ENCODE data around the gene MCHR1. TPM values are rescaled to one million over a fixed set of nuclear protein-coding genes. Genes with fewer than 3 reads are reported as not detected.

Gene MCHR1, protein sequence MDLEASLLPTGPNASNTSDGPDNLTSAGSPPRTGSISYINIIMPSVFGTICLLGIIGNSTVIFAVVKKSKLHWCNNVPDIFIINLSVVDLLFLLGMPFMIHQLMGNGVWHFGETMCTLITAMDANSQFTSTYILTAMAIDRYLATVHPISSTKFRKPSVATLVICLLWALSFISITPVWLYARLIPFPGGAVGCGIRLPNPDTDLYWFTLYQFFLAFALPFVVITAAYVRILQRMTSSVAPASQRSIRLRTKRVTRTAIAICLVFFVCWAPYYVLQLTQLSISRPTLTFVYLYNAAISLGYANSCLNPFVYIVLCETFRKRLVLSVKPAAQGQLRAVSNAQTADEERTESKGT
- total RNA-seq (not detected), polyA plus RNA-seq (not detected), total RNA-seq (not detected)

DNA sequence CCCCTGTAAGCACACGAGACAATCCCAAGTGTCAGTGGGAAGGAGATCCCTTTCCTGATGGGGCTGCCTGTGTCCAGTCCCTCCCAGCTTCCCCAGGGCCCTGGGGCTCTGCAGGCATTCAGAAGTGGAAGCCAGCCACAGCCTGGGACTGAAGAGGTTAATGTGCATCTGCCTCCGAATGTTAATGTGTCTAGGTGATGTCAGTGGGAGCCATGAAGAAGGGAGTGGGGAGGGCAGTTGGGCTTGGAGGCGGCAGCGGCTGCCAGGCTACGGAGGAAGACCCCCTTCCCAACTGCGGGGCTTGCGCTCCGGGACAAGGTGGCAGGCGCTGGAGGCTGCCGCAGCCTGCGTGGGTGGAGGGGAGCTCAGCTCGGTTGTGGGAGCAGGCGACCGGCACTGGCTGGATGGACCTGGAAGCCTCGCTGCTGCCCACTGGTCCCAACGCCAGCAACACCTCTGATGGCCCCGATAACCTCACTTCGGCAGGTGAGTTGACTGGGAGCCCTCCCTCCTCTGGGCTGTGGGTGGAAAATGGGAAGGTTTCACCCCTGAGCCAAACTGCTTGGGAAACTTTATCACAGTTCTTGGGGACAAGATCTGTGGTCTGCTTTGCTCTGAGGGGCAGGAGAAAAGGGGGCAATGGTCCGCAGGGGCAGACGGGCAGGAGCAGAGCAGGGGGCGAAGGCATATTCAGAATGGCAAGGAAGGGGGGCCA lies at the start of gene MCHR1:
Gene MCHR1, plus strand, starts transcription at position 236 of the 715 bp plus-strand sequence. Its CDS starts 169 bp downstream, at position 405.
- Mint-ChIP-seq H3K27me3 (peaks cover 0 to 16% (median 15%) of the 10 kb centered on the region in 5 donors), H3K36me3 (no peaks in the 10 kb centered on the region), H3K27ac (peak within 1 kb of the TSS in 1 of 9 donors; percentile 34), H3K4me3 (peak within 1 kb of the TSS in 1 of 10 donors; percentile 32), H3K4me1 (peaks cover 4 to 31% (median 9%) of the 10 kb centered on the region in 7 donors), H3K9me3 (no peaks in the 10 kb centered on the region)
- no peak within 1 kb of the TSS for H3K4me3 ChIP-seq (ENCODE audit: low read length)
- H3K27ac ChIP-seq (ENCODE audit: low read depth, low read length) = no peak within 1 kb of the TSS
- POLR2A ChIA-PET = interaction anchor here (0.5 to 0.6 kb wide), 2 partner anchors 52 to 774 kb away, joined by 3 read pairs; no protein-coding TSS in a partner anchor
- no peaks in the 10 kb centered on the region for H3K4me1 ChIP-seq (ENCODE audit: control insufficient read depth in 2 of 2, insufficient read depth in 2 of 2, low read length in 2 of 2)
- CTCF ChIA-PET = interaction anchor here (0.6 to 1.0 kb wide), 2 partner anchors 49 to 1663 kb away, joined by 3 to 5 read pairs; no protein-coding TSS in a partner anchor
- H3K9me3 ChIP-seq (ENCODE audit: control insufficient read depth in 2 of 3, low read length in 3 of 3) = no peaks in the 10 kb centered on the region
- intact Hi-C loops (cut with micrococcal nuclease) = no loop called here
- H3K27me3 ChIP-seq (ENCODE audit: control insufficient read depth in 2 of 2, insufficient read depth in 2 of 2, low read length in 2 of 2) = no peaks in the 10 kb centered on the region
- ATAC-seq (no peak), DNase-seq (peak in 1 of 9 donors; percentile 31)
- H3K36me3 ChIP-seq (ENCODE audit: control insufficient read depth in 2 of 3, insufficient read depth in 3 of 3, low read length in 3 of 3) = no peaks in the 10 kb centered on the region

DNA sequence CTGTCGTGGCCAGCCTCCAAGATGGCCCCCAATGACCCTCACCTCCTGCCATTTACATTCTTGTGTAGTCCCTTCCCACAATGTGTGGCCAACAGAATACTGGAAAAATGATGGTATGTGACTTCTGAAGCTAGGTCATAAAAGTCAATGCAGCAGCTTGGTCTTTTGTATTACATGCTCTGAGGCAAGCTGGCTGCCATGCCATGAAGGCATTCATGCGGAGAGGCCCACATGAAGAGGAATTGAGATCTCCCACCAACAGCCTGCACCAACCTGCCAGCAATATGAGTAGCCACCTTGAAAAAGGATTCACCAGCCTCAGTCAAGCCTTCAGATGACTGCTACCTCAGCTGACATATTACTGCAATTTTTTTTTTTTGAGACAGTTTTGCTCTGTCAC lies 47.4 kb upstream of the MCHR1 start:
- intact Hi-C loops (cut with micrococcal nuclease) = loop anchor here in 1 of 2 donors (10.0 kb wide), 2 partner anchors 573 to 913 kb away; partner anchors contain the start of genes L3MBTL2 and POLR3H
- no peak overlapping the region for H3K4me3 Mint-ChIP-seq
- ChIA-PET POLR2A (interaction anchor here (0.6 to 1.0 kb wide), 5 partner anchors 12 to 656 kb away, joined by 3 to 4 read pairs (median 3); no protein-coding TSS in a partner anchor), CTCF (interaction anchor here (0.7 to 0.8 kb wide), 3 partner anchors 14 to 187 kb away, joined by 3 to 4 read pairs (median 3); no protein-coding TSS in a partner anchor)
- no peak for DNase-seq
- Histone ChIP-seq H3K4me1 (ENCODE audit: control insufficient read depth in 2 of 2, insufficient read depth in 2 of 2, low read length in 2 of 2) (peaks cover 14 to 19% of the 10 kb centered on the region in 2 donors), H3K4me3 (ENCODE audit: low read length) (no peak overlapping the region), H3K27me3 (ENCODE audit: control insufficient read depth in 2 of 2, insufficient read depth in 2 of 2, low read length in 2 of 2) (no peaks in the 10 kb centered on the region), H3K9me3 (ENCODE audit: control insufficient read depth in 2 of 3, low read length in 3 of 3) (no peaks in the 10 kb centered on the region), H3K36me3 (ENCODE audit: control insufficient read depth in 2 of 3, insufficient read depth in 3 of 3, low read length in 3 of 3) (peaks cover 0 to 5% (median 0%) of the 10 kb centered on the region in 3 experiments), H3K27ac (ENCODE audit: low read depth, low read length) (no peak overlapping the region)
- H3K27ac Mint-ChIP-seq = peak overlapping the region in 1 of 9 donors; percentile 3
- H3K4me1 Mint-ChIP-seq = peaks cover 53 to 84% (median 74%) of the 10 kb centered on the region in 7 donors
- no peak for ATAC-seq
- no peaks in the 10 kb centered on the region for H3K27me3 Mint-ChIP-seq
- no peaks in the 10 kb centered on the region for H3K9me3 Mint-ChIP-seq
- peaks cover 0 to 4% (median 0%) of the 10 kb centered on the region in 5 donors for H3K36me3 Mint-ChIP-seq

DNA sequence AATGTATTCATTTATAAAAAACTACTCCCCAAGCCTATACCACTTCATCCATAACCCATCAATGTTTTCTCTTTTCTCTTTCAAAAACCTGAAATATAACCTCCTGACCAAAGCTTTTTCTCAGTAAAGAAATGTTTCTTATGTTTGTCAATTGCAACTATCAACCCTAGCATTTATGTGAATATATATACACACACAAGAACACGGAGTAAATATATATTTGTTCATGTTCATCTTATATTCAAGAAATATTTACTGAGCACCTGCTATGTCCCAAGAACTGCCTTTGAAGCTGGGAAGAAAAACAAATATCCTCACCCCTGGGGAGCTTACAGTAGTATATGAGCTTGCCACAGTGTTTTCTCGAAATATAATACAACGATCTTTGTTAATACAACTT lies 46.2 kb upstream of the MCHR1 start:
- H3K4me1 Mint-ChIP-seq = peaks cover 48 to 82% (median 72%) of the 10 kb centered on the region in 7 donors
- peaks cover 0 to 8% (median 0%) of the 10 kb centered on the region in 3 experiments for H3K36me3 ChIP-seq (ENCODE audit: control insufficient read depth in 2 of 3, insufficient read depth in 3 of 3, low read length in 3 of 3)
- no peaks in the 10 kb centered on the region for H3K27me3 ChIP-seq (ENCODE audit: control insufficient read depth in 2 of 2, insufficient read depth in 2 of 2, low read length in 2 of 2)
- H3K9me3 ChIP-seq (ENCODE audit: control insufficient read depth in 2 of 3, low read length in 3 of 3) = no peaks in the 10 kb centered on the region
- no peak overlapping the region for H3K27ac ChIP-seq (ENCODE audit: low read depth, low read length)
- H3K27me3 Mint-ChIP-seq = no peaks in the 10 kb centered on the region
- intact Hi-C loops (cut with micrococcal nuclease) = loop anchor here in 1 of 2 donors (10.0 kb wide), 2 partner anchors 572 to 912 kb away; partner anchors contain the start of genes L3MBTL2 and POLR3H
- H3K4me3 ChIP-seq (ENCODE audit: low read length) = no peak overlapping the region
- peak overlapping the region in 1 of 9 donors; percentile 41 for H3K27ac Mint-ChIP-seq
- ATAC-seq (no peak), DNase-seq (no peak)
- H3K36me3 Mint-ChIP-seq = peaks cover 0 to 4% (median 0%) of the 10 kb centered on the region in 5 donors
- ChIA-PET CTCF (interaction anchor here (0.5 to 2.0 kb wide), 4 partner anchors 11 to 158 kb away, joined by 3 to 20 read pairs (median 4); no protein-coding TSS in a partner anchor), POLR2A (interaction anchor here (0.5 to 1.1 kb wide), 4 partner anchors 102 to 196 kb away, joined by 3 to 5 read pairs (median 4); no protein-coding TSS in a partner anchor)
- peaks cover 14 to 24% of the 10 kb centered on the region in 2 donors for H3K4me1 ChIP-seq (ENCODE audit: control insufficient read depth in 2 of 2, insufficient read depth in 2 of 2, low read length in 2 of 2)
- peak overlapping the region in 7 of 10 donors; percentile 8 to 37 (median 12) for H3K4me3 Mint-ChIP-seq
- H3K9me3 Mint-ChIP-seq = no peaks in the 10 kb centered on the region

DNA sequence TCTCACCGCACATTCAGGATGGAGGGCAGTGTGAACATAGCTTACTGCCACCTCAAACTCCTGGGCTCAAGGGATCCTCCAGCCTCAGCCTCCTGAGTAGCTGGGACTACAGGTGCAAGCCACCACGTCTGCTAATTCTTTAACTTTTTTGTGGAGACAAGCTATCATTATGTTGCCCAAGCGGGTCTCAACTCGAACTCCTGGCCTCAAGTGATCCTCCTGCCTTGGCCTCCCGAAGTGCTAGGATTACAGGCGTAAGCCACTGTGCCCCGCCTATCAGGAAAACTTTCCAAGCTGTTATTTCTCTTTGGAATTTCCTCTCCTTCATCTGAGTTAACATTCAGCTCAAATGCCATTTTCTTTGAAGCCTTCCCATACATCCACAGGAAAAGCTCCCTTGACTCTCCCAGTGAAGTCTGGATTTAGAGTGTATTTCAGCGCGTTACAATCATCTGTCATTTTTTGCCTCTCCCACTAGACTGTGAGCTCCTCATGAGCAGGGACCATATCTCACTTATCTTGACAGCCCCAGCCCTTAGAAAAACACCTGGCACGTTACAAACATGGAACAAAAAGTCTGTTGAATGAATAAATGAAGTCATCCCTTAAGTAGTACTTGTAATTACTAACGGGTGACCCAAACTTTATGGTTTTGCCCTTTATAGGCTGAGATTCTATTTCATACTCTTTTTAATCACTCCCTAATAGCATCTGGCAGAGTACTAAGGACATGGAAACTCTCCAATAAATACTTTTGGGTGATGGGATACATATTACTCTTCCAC lies 45.0 kb upstream of the MCHR1 start:
- no peak overlapping the region for H3K4me3 ChIP-seq (ENCODE audit: low read length)
- Mint-ChIP-seq H3K4me3 (peak overlapping the region; percentile 90 to 99 (median 94)), H3K27me3 (no peaks in the 10 kb centered on the region), H3K4me1 (peaks cover 38 to 74% (median 62%) of the 10 kb centered on the region in 7 donors), H3K27ac (peak overlapping the region in 2 of 9 donors; percentile 9 to 42), H3K9me3 (no peaks in the 10 kb centered on the region), H3K36me3 (peaks cover 0 to 4% (median 0%) of the 10 kb centered on the region in 5 donors)
- peaks cover 0 to 8% (median 0%) of the 10 kb centered on the region in 3 experiments for H3K36me3 ChIP-seq (ENCODE audit: control insufficient read depth in 2 of 3, insufficient read depth in 3 of 3, low read length in 3 of 3)
- H3K27ac ChIP-seq (ENCODE audit: low read depth, low read length) = no peak overlapping the region
- DNase-seq (no peak), ATAC-seq (no peak)
- CTCF ChIA-PET = interaction anchor here (0.8 to 2.0 kb wide), 4 partner anchors 10 to 110 kb away, joined by 3 to 20 read pairs (median 4); no protein-coding TSS in a partner anchor
- POLR2A ChIA-PET = interaction anchor here (0.5 to 1.6 kb wide), 6 partner anchors 8 to 593 kb away, joined by 3 to 5 read pairs (median 4); no protein-coding TSS in a partner anchor
- H3K27me3 ChIP-seq (ENCODE audit: control insufficient read depth in 2 of 2, insufficient read depth in 2 of 2, low read length in 2 of 2) = no peaks in the 10 kb centered on the region
- intact Hi-C loops (cut with micrococcal nuclease) = loop anchor here in 1 of 2 donors (10.0 kb wide), 2 partner anchors 570 to 910 kb away; partner anchors contain the start of genes L3MBTL2 and POLR3H
- H3K4me1 ChIP-seq (ENCODE audit: control insufficient read depth in 2 of 2, insufficient read depth in 2 of 2, low read length in 2 of 2) = peaks cover 14 to 27% of the 10 kb centered on the region in 2 donors
- no peaks in the 10 kb centered on the region for H3K9me3 ChIP-seq (ENCODE audit: control insufficient read depth in 2 of 3, low read length in 3 of 3)

DNA sequence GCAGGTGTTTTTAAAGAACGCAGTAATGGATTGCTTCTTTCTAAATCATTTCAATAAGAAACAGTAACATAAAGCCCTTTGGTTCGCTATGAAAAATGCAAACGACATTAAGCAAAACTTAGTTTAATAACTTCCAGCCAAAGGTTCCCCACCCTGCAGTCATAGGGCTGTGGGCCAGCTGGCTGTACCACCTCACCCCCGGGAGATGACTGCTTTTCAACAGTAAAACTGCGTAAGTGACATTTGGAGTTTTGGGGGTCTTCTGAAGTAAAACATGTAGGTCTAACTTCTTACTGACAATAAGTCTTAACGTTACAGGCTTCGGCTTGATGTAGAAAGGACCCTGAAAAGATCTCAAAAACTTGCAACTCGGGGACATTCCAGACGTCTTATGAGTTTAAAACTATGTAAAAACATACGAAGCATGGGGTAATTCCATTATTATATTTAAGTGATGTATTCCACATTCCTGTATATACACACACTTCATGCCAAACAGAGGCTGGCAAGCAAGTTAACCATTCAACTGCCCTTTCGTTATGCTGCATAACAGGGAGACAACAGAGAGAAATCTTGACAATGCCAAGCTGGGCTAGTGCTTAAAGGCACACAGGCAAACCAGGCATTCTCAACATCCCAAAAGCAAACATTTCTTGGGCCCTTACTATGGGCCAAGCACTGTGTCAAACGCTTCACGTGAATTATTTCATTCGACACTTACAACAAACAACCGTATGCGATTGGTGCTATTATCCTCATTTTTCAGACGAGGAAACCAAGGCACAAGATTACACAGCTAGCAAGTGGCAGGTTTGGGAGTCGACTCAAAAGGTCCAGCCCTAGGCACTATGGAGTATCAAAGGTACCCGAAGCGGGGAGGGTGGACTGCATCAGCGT lies 44.0 kb upstream of the MCHR1 start:
- ATAC-seq (no peak), DNase-seq (peak in 1 of 9 donors; percentile 3)
- H3K36me3 ChIP-seq (ENCODE audit: control insufficient read depth in 2 of 3, insufficient read depth in 3 of 3, low read length in 3 of 3) = peaks cover 0 to 8% (median 0%) of the 10 kb centered on the region in 3 experiments
- Mint-ChIP-seq H3K4me1 (peaks cover 35 to 69% (median 56%) of the 10 kb centered on the region in 7 donors), H3K9me3 (no peaks in the 10 kb centered on the region), H3K27ac (peak overlapping the region; percentile 42 to 96 (median 85)), H3K27me3 (no peaks in the 10 kb centered on the region), H3K36me3 (peaks cover 0 to 4% (median 0%) of the 10 kb centered on the region in 5 donors), H3K4me3 (peak overlapping the region; percentile 90 to 99 (median 94))
- H3K27me3 ChIP-seq (ENCODE audit: control insufficient read depth in 2 of 2, insufficient read depth in 2 of 2, low read length in 2 of 2) = no peaks in the 10 kb centered on the region
- H3K4me3 ChIP-seq (ENCODE audit: low read length) = peak overlapping the region; percentile 84
- ChIA-PET CTCF (interaction anchor here (0.6 to 3.0 kb wide), 2 partner anchors 102 to 111 kb away, joined by 4 to 10 read pairs; no protein-coding TSS in a partner anchor), POLR2A (interaction anchor here (0.7 to 1.6 kb wide), 4 partner anchors 7 to 231 kb away, joined by 3 to 5 read pairs (median 4); no protein-coding TSS in a partner anchor)
- H3K9me3 ChIP-seq (ENCODE audit: control insufficient read depth in 2 of 3, low read length in 3 of 3) = no peaks in the 10 kb centered on the region
- peaks cover 14 to 27% of the 10 kb centered on the region in 2 donors for H3K4me1 ChIP-seq (ENCODE audit: control insufficient read depth in 2 of 2, insufficient read depth in 2 of 2, low read length in 2 of 2)
- intact Hi-C loops (cut with micrococcal nuclease) = loop anchor here (5.0 to 10.0 kb wide), 5 partner anchors 53 to 910 kb away; partner anchors contain the start of genes L3MBTL2 (in 1 of the 2), POLR3H (in 1 of the 2), SGSM3 (in 1 of the 2) and TOB2 (in 1 of the 2)
- peak overlapping the region; percentile 85 for H3K27ac ChIP-seq (ENCODE audit: low read depth, low read length)

Data from naive thymus-derived CD4-positive, alpha-beta T cell (primary cell).